Coronary artery (tissue), 2 donors: ENCODE measurements around the gene MCC.
A peak's percentile ranks its signal among the peaks of the same experiment; 100 is the strongest.

Experiments used
- DNase-seq: peaks from one replicate; pipeline ENCODE4 v3.0.0-alpha.2; 2017; ENCODE audit warnings: low spot score
- H3K27ac ChIP-seq, 2 donors: fragments of 200-600 bp; sonication (generic); one replicate each; pipeline ENCODE4 v1.5.1; 2016 to 2019
- H3K4me3 ChIP-seq: fragments of 200-600 bp; sonication (generic); 2 replicates; pipeline ENCODE4 v1.5.1; 2016; ENCODE audit warnings: mild to moderate bottlenecking, moderate library complexity
- CTCF ChIP-seq: fragments of 200-600 bp; sonication (generic); IDR thresholded peaks from one replicate; pipeline ENCODE4 v1.5.1; 2019; ENCODE audit warnings: antibody characterized with exemption

The MCC gene

GRCh38 chr5:113293975-113294310, 194.3 kb downstream of the MCC start:
- DNase-seq, result no peak
- Histone ChIP-seq H3K4me3 (peak overlapping the region; percentile 76), H3K27ac (peak overlapping the region; percentile 64 to 89)
- no peak for TF ChIP-seq CTCF

- TF ChIP-seq CTCF, result no peak
- Histone ChIP-seq H3K4me3 (peak overlapping the region; percentile 76), H3K27ac (peak overlapping the region; percentile 64 to 89)
- no peak for DNase-seq
Observed at GRCh38 chr5:113293068-113293974, 194.9 kb downstream of the MCC start.

- TF ChIP-seq CTCF, result no peak
- Histone ChIP-seq H3K4me3 (peak overlapping the region; percentile 76), H3K27ac (no peak overlapping the region)
- DNase-seq, result no peak
Observed at GRCh38 chr5:113292462-113292861, 195.8 kb downstream of the MCC start.

GRCh38 chr5:113283558-113283957, 204.7 kb downstream of the MCC start:
- no peak for TF ChIP-seq CTCF
- no peak for DNase-seq
- H3K4me3 ChIP-seq, result no peak overlapping the region
- no peak overlapping the region for H3K27ac ChIP-seq

GRCh38 chr5:113282472-113282871, 205.8 kb downstream of the MCC start:
- TF ChIP-seq CTCF, result no peak
- Histone ChIP-seq H3K4me3 (no peak overlapping the region), H3K27ac (no peak overlapping the region)
- no peak for DNase-seq

- no peak overlapping the region for H3K4me3 ChIP-seq
- H3K27ac ChIP-seq, result no peak overlapping the region
- DNase-seq, result no peak
- TF ChIP-seq CTCF, result no peak
Observed at GRCh38 chr5:113281194-113281593, 207.1 kb downstream of the MCC start.

- Histone ChIP-seq H3K4me3 (no peak overlapping the region), H3K27ac (no peak overlapping the region)
- no peak for DNase-seq
- no peak for TF ChIP-seq CTCF
Observed at GRCh38 chr5:113280541-113280940, 207.7 kb downstream of the MCC start.
